ENCODE results near the gene CEP55.

- TF ChIP-seq EZH2 (IDR thresholded peaks at IDR 0.05; ENCODE audit: insufficient read depth, poor library complexity, severe bottlenecking) (no peak), EZH2phosphoT487 (IDR thresholded peaks at IDR 0.05; ENCODE audit: insufficient read depth, low read depth) (no peak)
Observed at GRCh38 chr10:93514521-93514920, 18.1 kb downstream of the CEP55 start.
